Esophagus muscularis mucosa (tissue), 4 donors: ENCODE data around the gene BZW2.

ENCODE experiments used
- CTCF ChIP-seq, 3 experiments: fragments of 200-600 bp in 2 of 3; fragments of 450-650 bp in 1 of 3; sonication (generic) in 2 of 3; IDR thresholded peaks; one replicate each; pipeline ENCODE4 v1.5.1; 2017 to 2019; ENCODE audit warnings: antibody characterized with exemption in 3 of 3, mild to moderate bottlenecking in 2 of 3, moderate library complexity in 1 of 3
- EP300 ChIP-seq: sonication (generic); formaldehyde crosslinking; IDR thresholded peaks from one replicate; pipeline ENCODE4 v1.6.1; 2017; ENCODE audit warnings: antibody characterized with exemption
- POLR2AphosphoS5 ChIP-seq, 2 donors: sonication (generic); formaldehyde crosslinking; IDR thresholded peaks; one replicate each; pipeline ENCODE4 v1.6.1; 2017; ENCODE audit warnings: antibody characterized with exemption in 2 of 2

DNA sequence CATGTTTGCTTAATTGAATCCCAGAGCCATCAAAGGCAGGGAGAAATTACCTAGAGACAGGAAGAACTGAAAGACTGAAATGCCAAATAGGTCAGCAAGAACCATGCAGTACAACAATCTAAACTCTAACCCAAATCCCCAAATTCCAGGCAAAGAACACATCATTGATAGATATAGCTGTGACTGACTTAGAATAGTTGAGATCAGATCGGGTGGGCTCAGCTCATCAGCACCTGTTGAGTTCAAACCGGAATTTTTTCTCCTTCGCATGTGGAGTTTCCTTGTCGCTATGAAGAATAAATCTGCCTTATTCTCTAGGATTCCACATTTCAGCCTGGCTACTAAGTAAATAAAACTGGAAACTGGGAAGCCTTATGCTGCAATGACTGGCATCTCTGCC lies 1.8 kb upstream of the BZW2 start:
- TF ChIP-seq POLR2AphosphoS5 (IDR thresholded peaks at IDR 0.05) (no peak), EP300 (no peak), CTCF (IDR thresholded peaks at IDR 0.05) (no peak)
